Panc1 (cell line): ENCODE results near the gene RNF212. TPM values are rescaled to one million over a fixed set of nuclear protein-coding genes. Genes with fewer than 3 reads are reported as not detected.

Experiments
- ATAC-seq: fragments of 200-7000 bp; cut with Tn5 transposase; 2 replicates; pipeline ENCODE4 v1.9.1; 2020; ENCODE audit warnings: mild to moderate bottlenecking, moderate library complexity
- BruUV-seq: library from RNA; stranded (reverse); fragments of 400-500 nt; replicated peaks from 2 replicates; lab custom pipeline; 2021; lab: Mats Ljungman, UMichigan
- CTCF ChIA-PET: fragments of 300-600 bp; sonication (Branson Sonifier 250); formaldehyde crosslinking; loops from one replicate; lab custom pipeline; 2022; ENCODE audit warnings: antibody characterized with exemption; lab: Charles Lee
- POLR2A ChIA-PET: fragments of 300-600 bp; sonication (Branson Sonifier 250); formaldehyde crosslinking; loops from one replicate; lab custom pipeline; 2022; ENCODE audit warnings: antibody characterized with exemption; lab: Charles Lee
- DNase-seq: peaks from one replicate; pipeline ENCODE4 v3.0.0-alpha.2; 2010; ENCODE audit warnings: low read depth, low spot score
- H3K27ac ChIP-seq: 2 replicates; pipeline ENCODE4 v1.5.1; 2011; ENCODE audit warnings: mild to moderate bottlenecking, low read length, inconsistent platforms
- H3K27me3 ChIP-seq: fragments of 200-500 bp; sonication (Bioruptor generic); 2 replicates; pipeline ENCODE4 v1.6.0; 2014; ENCODE audit warnings: low read length, inconsistent platforms; ENCODE audit not compliant: control insufficient read depth, insufficient read depth
- H3K36me3 ChIP-seq: fragments of 200-500 bp; sonication (Bioruptor generic); 2 replicates; pipeline ENCODE4 v1.5.1; 2014; ENCODE audit warnings: inconsistent platforms, mild to moderate bottlenecking, low read length, moderate library complexity; ENCODE audit not compliant: control insufficient read depth, insufficient read depth
- H3K4me1 ChIP-seq: 2 replicates; pipeline ENCODE4 v1.5.1; 2011; ENCODE audit warnings: inconsistent platforms, mild to moderate bottlenecking, low read length, moderate library complexity; ENCODE audit not compliant: control insufficient read depth, insufficient read depth
- H3K4me3 ChIP-seq, 2 experiments: 2 replicates each; pipeline ENCODE4 v1.5.1; 2011 to 2012; ENCODE audit warnings: low read depth in 2 of 2, low read length in 2 of 2, mild to moderate bottlenecking in 2 of 2, inconsistent platforms in 1 of 2, moderate library complexity in 1 of 2
- H3K9me3 ChIP-seq: fragments of 200-500 bp; sonication (Bioruptor generic); 2 replicates; pipeline ENCODE4 v1.5.1; 2014; ENCODE audit warnings: low read depth, mild to moderate bottlenecking, inconsistent platforms, low read length, moderate library complexity; ENCODE audit not compliant: control insufficient read depth, insufficient read depth
- POLR2AphosphoS5 ChIP-seq: IDR thresholded peaks from 2 replicates; pipeline ENCODE4 v1.6.1; 2012; ENCODE audit warnings: mild to moderate bottlenecking, low read depth, low read length, moderate library complexity
- SIN3A ChIP-seq: IDR thresholded peaks from 2 replicates; pipeline ENCODE4 v1.6.1; 2012; ENCODE audit warnings: low read depth, mild to moderate bottlenecking, low read length, moderate library complexity, borderline replicate concordance; ENCODE audit not compliant: insufficient read depth
- TCF7L2 ChIP-seq: IDR thresholded peaks from 2 replicates; pipeline ENCODE4 v1.6.1; 2011; ENCODE audit warnings: mild to moderate bottlenecking, low read depth, low read length, inconsistent platforms
- in situ Hi-C: cut with HindIII; loops from 2 replicates; pipeline ENCODE4 v1.10.0; 2016; ENCODE audit warnings: low sequenced_read_pairs, low pct_unique_long_range_greater_than_20kb
- intact Hi-C: fragments of 100-400 bp; cut with micrococcal nuclease; formaldehyde crosslinking; loops from one replicate; pipeline ENCODE4 v1.10.0; 2022; ENCODE audit not compliant: unreplicated experiment
- total RNA-seq: library from RNA; stranded (reverse); gene quantifications from one replicate; pipeline ENCODE4 v1.2.1, GENCODE V29; 2021; ENCODE audit not compliant: unreplicated experiment
- TF ChIP-seq, protein P1 (sequence below), 2 experiments: IDR thresholded peaks; 2 replicates each; pipeline ENCODE4 v1.6.1; 2011 to 2012; ENCODE audit warnings: low read depth in 2 of 2, control low read depth in 1 of 2, low read length in 1 of 2, mild to moderate bottlenecking in 1 of 2, moderate library complexity in 1 of 2; ENCODE audit not compliant: insufficient read depth in 1 of 2
- TF ChIP-seq, protein P2 (sequence below): fragments of 450-650 bp; IDR thresholded peaks from 2 replicates; pipeline ENCODE4 v1.5.1; 2017; ENCODE audit warnings: mild to moderate bottlenecking

Gene RNF212
- total RNA-seq, 1 experiment from 2014 or later, result not detected

GRCh38 chr4:1154523-1155182, 41.3 kb upstream of the RNF212 start:
- ATAC-seq, result no peak

DNA sequence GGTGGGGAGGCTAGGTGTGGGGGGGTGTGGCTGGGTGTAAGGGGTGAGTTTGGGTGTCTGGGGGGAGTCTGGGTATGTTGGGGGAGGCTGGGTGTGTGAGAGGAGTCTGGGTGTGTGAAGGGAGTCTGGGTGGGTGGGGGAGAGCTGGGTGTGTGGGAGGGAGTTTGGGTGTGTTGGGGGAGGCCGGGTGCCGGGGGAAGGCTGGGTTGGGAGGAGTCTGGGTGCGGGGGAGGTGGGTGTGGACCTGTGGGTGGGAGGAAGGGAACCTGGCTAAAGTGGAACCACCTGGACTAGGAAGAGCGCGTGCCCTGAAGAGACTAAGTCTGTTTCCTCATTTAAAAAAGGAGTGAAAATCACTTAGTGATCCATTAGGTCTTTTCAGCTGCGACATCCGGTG, 40.8 kb upstream of the RNF212 start:
- Histone ChIP-seq H3K4me1 (no peaks in the 10 kb centered on the region), H3K9me3 (no peaks in the 10 kb centered on the region), H3K36me3 (no peaks in the 10 kb centered on the region), H3K4me3 (no peak overlapping the region), H3K27me3 (no peaks in the 10 kb centered on the region), H3K27ac (no peak overlapping the region)
- TF ChIP-seq, protein P1, sequence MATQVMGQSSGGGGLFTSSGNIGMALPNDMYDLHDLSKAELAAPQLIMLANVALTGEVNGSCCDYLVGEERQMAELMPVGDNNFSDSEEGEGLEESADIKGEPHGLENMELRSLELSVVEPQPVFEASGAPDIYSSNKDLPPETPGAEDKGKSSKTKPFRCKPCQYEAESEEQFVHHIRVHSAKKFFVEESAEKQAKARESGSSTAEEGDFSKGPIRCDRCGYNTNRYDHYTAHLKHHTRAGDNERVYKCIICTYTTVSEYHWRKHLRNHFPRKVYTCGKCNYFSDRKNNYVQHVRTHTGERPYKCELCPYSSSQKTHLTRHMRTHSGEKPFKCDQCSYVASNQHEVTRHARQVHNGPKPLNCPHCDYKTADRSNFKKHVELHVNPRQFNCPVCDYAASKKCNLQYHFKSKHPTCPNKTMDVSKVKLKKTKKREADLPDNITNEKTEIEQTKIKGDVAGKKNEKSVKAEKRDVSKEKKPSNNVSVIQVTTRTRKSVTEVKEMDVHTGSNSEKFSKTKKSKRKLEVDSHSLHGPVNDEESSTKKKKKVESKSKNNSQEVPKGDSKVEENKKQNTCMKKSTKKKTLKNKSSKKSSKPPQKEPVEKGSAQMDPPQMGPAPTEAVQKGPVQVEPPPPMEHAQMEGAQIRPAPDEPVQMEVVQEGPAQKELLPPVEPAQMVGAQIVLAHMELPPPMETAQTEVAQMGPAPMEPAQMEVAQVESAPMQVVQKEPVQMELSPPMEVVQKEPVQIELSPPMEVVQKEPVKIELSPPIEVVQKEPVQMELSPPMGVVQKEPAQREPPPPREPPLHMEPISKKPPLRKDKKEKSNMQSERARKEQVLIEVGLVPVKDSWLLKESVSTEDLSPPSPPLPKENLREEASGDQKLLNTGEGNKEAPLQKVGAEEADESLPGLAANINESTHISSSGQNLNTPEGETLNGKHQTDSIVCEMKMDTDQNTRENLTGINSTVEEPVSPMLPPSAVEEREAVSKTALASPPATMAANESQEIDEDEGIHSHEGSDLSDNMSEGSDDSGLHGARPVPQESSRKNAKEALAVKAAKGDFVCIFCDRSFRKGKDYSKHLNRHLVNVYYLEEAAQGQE (IDR thresholded peaks at IDR 0.05; ENCODE audit: insufficient read depth in 1 of 2, low read depth in 2 of 2, low read length in 1 of 2), result no peak
- TF ChIP-seq, protein P2, sequence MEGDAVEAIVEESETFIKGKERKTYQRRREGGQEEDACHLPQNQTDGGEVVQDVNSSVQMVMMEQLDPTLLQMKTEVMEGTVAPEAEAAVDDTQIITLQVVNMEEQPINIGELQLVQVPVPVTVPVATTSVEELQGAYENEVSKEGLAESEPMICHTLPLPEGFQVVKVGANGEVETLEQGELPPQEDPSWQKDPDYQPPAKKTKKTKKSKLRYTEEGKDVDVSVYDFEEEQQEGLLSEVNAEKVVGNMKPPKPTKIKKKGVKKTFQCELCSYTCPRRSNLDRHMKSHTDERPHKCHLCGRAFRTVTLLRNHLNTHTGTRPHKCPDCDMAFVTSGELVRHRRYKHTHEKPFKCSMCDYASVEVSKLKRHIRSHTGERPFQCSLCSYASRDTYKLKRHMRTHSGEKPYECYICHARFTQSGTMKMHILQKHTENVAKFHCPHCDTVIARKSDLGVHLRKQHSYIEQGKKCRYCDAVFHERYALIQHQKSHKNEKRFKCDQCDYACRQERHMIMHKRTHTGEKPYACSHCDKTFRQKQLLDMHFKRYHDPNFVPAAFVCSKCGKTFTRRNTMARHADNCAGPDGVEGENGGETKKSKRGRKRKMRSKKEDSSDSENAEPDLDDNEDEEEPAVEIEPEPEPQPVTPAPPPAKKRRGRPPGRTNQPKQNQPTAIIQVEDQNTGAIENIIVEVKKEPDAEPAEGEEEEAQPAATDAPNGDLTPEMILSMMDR, result no peak
- TF ChIP-seq TCF7L2 (no peak), SIN3A (no peak), POLR2AphosphoS5 (no peak)
- in situ Hi-C loops (no loop called here), intact Hi-C loops (no loop called here)
- DNase-seq (no peak), ATAC-seq (no peak)
- POLR2A ChIA-PET, result no interaction called here
- CTCF ChIA-PET, result no interaction called here
- BruUV-seq, result no TSS peak

More at GRCh38 chr4:1154523-1155182, 41.3 kb upstream of the RNF212 start:
- H3K4me1 ChIP-seq, result no peaks in the 10 kb centered on the region
- BruUV-seq, result no TSS peak
- CTCF ChIA-PET, result no interaction called here
- H3K36me3 ChIP-seq, result no peaks in the 10 kb centered on the region
- H3K27ac ChIP-seq, result no peak overlapping the region
- no peaks in the 10 kb centered on the region for H3K9me3 ChIP-seq
- intact Hi-C loops, result no loop called here
- H3K27me3 ChIP-seq, result no peaks in the 10 kb centered on the region
- H3K4me3 ChIP-seq, result no peak overlapping the region
- in situ Hi-C loops, result no loop called here
- TF ChIP-seq, protein P2, result no peak
- TF ChIP-seq SIN3A, result no peak
- no peak for DNase-seq
- POLR2A ChIA-PET, result no interaction called here
